PC-9 (cell line): ENCODE measurements around the gene TBCC. TPM values are rescaled to one million over a fixed set of nuclear protein-coding genes. Genes with fewer than 3 reads are reported as not detected.
"Not testable (repeated sequence)": the region's sequence is repeated elsewhere in the genome, so short reads cannot be mapped to it uniquely, and the experiment has no call there.

Source experiments
- BruUV-seq: library from RNA; stranded (reverse); fragments of 400-500 nt; replicated peaks from 2 replicates; lab custom pipeline; 2021; lab: Mats Ljungman, UMichigan
- CTCF ChIA-PET: fragments of 300-600 bp; sonication (Branson Sonifier 250); formaldehyde crosslinking; loops from one replicate; lab custom pipeline; 2022; ENCODE audit warnings: antibody characterized with exemption; lab: Charles Lee
- POLR2A ChIA-PET: fragments of 300-600 bp; sonication (Branson Sonifier 250); formaldehyde crosslinking; loops from one replicate; lab custom pipeline; 2022; ENCODE audit warnings: antibody characterized with exemption; ENCODE audit not compliant: unreplicated experiment; lab: Charles Lee
- DNase-seq, 2 experiments: peaks; one replicate each; pipeline versions ENCODE4 v3.0.0 to v3.0.0-alpha.2; 2015 to 2022; ENCODE audit warnings: mixed read lengths in 1 of 2
- H2AFZ ChIP-seq: fragments of 200-600 bp; sonication (generic); 2 replicates; pipeline ENCODE4 v1.8.1; 2017; ENCODE audit warnings: antibody characterized with exemption
- H3F3A ChIP-seq: fragments of 200-600 bp; sonication (generic); 2 replicates; pipeline ENCODE4 v1.8.1; 2017; ENCODE audit warnings: antibody characterized with exemption, mild to moderate bottlenecking, low read depth; ENCODE audit not compliant: insufficient read depth
- H3K27ac ChIP-seq: fragments of 200-600 bp; sonication (generic); 2 replicates; pipeline ENCODE4 v1.6.1; 2016; ENCODE audit warnings: mixed run types
- H3K27me3 ChIP-seq: fragments of 200-600 bp; sonication (generic); 2 replicates; pipeline ENCODE4 v1.6.1; 2016; ENCODE audit warnings: low read depth, mixed run types; ENCODE audit not compliant: insufficient read depth
- H3K36me3 ChIP-seq: fragments of 200-600 bp; sonication (generic); 2 replicates; pipeline ENCODE4 v1.6.1; 2016; ENCODE audit warnings: low read depth, mixed run types
- H3K4me1 ChIP-seq: fragments of 200-600 bp; sonication (generic); replicated peaks from 2 replicates; pipeline ENCODE4 v1.6.1; 2016; ENCODE audit warnings: mixed run types; ENCODE audit not compliant: insufficient read depth
- H3K4me2 ChIP-seq: fragments of 200-600 bp; sonication (generic); 2 replicates; pipeline ENCODE4 v1.6.1; 2017; ENCODE audit warnings: mixed run types
- H3K4me3 ChIP-seq: fragments of 200-600 bp; sonication (generic); 2 replicates; pipeline ENCODE4 v1.6.1; 2016; ENCODE audit warnings: mixed run types
- H3K79me2 ChIP-seq: fragments of 200-600 bp; sonication (generic); 2 replicates; pipeline ENCODE4 v1.6.1; 2017; ENCODE audit warnings: low read depth, mixed run types
- H3K9me2 ChIP-seq: fragments of 200-600 bp; sonication (generic); 2 replicates; pipeline ENCODE4 v1.8.1; 2017; ENCODE audit warnings: mild to moderate bottlenecking; ENCODE audit not compliant: insufficient read depth
- H3K9me3 ChIP-seq: fragments of 200-600 bp; sonication (generic); 2 replicates; pipeline ENCODE4 v1.8.1; 2016; ENCODE audit warnings: low read depth; ENCODE audit not compliant: insufficient read depth
- H4K20me1 ChIP-seq: fragments of 200-600 bp; sonication (generic); 2 replicates; pipeline ENCODE4 v1.8.1; 2017; ENCODE audit not compliant: insufficient read depth
- EZH2 ChIP-seq: fragments of 200-600 bp; sonication (generic); IDR thresholded peaks from 2 replicates; pipeline ENCODE4 v1.8.0; 2017; ENCODE audit warnings: antibody characterized with exemption, low read depth
- intact Hi-C: fragments of 100-400 bp; cut with micrococcal nuclease; formaldehyde crosslinking; loops from one replicate; pipeline ENCODE4 v1.10.0; 2022; ENCODE audit not compliant: unreplicated experiment
- total RNA-seq: library from RNA; stranded (reverse); gene quantifications from 2 replicates; pipeline ENCODE4 v1.2.3, GENCODE V29; 2021
- TF ChIP-seq, protein P1 (sequence below): fragments of 200-600 bp; sonication (generic); conservative IDR thresholded peaks from 2 replicates; pipeline ENCODE4 v1.6.1; 2017; ENCODE audit warnings: mixed run types, antibody characterized with exemption, mild to moderate bottlenecking, moderate library complexity

TBCC gene
- total RNA-seq, 1 experiment from 2014 or later, result 12.3 TPM

DNA sequence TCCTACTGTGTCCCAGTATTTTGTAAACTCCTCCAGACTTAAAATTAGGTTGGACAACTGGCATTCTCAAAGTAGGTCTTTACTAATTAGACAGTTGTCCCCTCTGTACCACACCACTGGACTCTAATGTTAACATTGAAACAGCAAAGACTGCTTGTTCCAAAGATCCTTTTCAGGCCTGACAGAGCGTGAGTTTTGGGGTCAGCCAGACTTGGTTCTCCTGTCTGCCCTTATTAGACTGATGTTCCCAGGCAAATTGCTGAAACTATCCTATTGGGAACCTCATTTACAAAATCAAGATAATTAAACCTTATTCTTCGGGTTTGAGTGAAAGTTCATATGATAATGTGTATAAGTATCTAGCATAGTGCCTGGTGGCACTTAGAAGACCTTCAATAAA lies 32.2 kb upstream of the TBCC start:
- peaks cover 8% of the 10 kb centered on the region for H3K79me2 ChIP-seq
- no peaks in the 10 kb centered on the region for H3K27me3 ChIP-seq
- TF ChIP-seq, protein P1, sequence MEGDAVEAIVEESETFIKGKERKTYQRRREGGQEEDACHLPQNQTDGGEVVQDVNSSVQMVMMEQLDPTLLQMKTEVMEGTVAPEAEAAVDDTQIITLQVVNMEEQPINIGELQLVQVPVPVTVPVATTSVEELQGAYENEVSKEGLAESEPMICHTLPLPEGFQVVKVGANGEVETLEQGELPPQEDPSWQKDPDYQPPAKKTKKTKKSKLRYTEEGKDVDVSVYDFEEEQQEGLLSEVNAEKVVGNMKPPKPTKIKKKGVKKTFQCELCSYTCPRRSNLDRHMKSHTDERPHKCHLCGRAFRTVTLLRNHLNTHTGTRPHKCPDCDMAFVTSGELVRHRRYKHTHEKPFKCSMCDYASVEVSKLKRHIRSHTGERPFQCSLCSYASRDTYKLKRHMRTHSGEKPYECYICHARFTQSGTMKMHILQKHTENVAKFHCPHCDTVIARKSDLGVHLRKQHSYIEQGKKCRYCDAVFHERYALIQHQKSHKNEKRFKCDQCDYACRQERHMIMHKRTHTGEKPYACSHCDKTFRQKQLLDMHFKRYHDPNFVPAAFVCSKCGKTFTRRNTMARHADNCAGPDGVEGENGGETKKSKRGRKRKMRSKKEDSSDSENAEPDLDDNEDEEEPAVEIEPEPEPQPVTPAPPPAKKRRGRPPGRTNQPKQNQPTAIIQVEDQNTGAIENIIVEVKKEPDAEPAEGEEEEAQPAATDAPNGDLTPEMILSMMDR, result no peak
- no peak for TF ChIP-seq EZH2
- no peaks in the 10 kb centered on the region for H3K9me2 ChIP-seq
- H2AFZ ChIP-seq, result no peak overlapping the region
- H3K27ac ChIP-seq, result no peak overlapping the region
- peaks cover 32% of the 10 kb centered on the region for H3F3A ChIP-seq
- BruUV-seq, result no TSS peak
- peaks cover 29% of the 10 kb centered on the region for H3K4me1 ChIP-seq
- no peaks in the 10 kb centered on the region for H4K20me1 ChIP-seq
- ChIA-PET CTCF (no interaction called here), POLR2A (no interaction called here)
- no peak overlapping the region for H3K4me2 ChIP-seq
- DNase-seq, result no peak
- H3K4me3 ChIP-seq, result no peak overlapping the region
- intact Hi-C loops, result no loop called here
- no peaks in the 10 kb centered on the region for H3K9me3 ChIP-seq
- no peaks in the 10 kb centered on the region for H3K36me3 ChIP-seq

DNA sequence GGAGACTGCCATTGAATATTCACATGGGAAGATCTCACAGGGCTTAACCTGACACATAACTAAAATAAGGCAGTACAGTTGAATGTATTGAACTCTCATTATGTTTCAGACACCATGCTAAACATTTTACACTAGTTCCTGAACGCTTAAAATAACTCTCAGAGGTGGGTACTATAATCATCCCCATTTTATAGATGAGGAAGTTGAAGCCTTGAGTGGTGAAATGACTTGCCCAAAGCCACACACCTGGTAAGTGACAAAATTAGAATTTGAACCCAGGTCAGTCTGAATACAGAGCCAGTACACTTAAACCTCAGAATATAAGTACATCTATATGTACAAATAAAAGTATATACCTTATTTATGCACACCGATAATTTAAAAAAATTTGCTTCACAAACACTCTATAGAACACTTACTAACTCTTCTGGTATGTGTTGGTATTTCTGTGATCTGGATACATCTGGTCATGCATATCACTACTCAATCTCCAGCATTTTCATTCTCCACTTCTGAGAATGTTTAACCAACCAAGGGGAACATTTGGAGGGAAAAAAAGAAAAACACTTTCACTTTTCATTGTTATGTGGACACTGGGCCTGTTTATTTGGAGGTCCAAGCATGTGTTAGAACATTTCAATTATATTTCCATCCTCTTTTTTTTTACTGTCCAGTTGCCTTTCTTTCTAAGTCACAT lies 31.4 kb upstream of the TBCC start:
- Histone ChIP-seq H3K79me2 (peaks cover 8% of the 10 kb centered on the region; the same call in 1 of the 2 replicates), H3K27ac (no peak overlapping the region), H2AFZ (no peak overlapping the region), H3K27me3 (no peaks in the 10 kb centered on the region), H3K9me3 (no peaks in the 10 kb centered on the region; the same call in 1 of the 2 replicates), H3K9me2 (no peaks in the 10 kb centered on the region), H3K4me1 (peaks cover 29% of the 10 kb centered on the region), H4K20me1 (no peaks in the 10 kb centered on the region), H3K4me3 (no peak overlapping the region), H3F3A (peaks cover 32% of the 10 kb centered on the region), H3K4me2 (no peak overlapping the region), H3K36me3 (no peaks in the 10 kb centered on the region)
- BruUV-seq, result no TSS peak
- DNase-seq, result peak in 1 of 2 experiments; percentile 59
- TF ChIP-seq EZH2, result no peak
- TF ChIP-seq, protein P1, result no peak
- ChIA-PET POLR2A (no interaction called here), CTCF (no interaction called here)
- intact Hi-C loops, result no loop called here

DNA sequence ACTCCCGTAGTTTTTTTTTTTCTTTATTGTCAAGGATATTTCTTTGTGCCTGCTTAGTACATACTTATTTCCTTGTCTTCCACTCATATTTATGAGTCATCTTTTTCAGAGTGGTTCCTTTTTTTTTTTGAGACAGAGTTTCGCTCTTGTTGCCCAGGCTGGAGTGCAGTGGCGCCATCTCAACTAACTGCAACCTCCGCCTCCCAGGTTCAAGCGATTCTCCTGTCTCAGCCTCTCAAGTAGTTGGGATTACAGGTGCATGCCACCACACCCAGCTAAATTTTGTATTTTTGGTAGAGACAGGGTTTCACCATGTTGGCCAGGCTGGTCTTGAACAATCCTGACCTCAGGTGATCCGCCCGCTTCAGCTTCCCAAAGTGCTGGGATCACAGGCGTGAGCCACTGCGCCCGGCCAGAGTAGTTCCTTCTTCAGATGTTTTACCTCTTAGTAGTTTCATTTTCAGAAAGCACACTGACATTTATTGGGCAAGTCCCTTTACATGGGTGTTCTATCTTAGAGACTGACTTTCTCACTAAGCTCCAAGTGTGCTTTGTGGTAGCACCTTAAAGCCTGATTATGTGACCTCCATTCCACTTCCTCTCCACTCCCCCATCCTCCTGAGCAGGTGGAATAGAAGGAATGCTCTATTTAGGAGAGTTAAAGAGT lies 29.1 kb upstream of the TBCC start:
- H2AFZ ChIP-seq, H3K4me3 ChIP-seq, BruUV-seq, DNase-seq, H3K27me3 ChIP-seq, H3K9me3 ChIP-seq, H3K4me2 ChIP-seq, intact Hi-C loops, H3K36me3 ChIP-seq, H3K9me2 ChIP-seq, CTCF ChIA-PET, H3K79me2 ChIP-seq, H4K20me1 ChIP-seq: not testable (repeated sequence)
- peaks cover 20% of the 10 kb centered on the region for H3F3A ChIP-seq
- POLR2A ChIA-PET, result interaction anchor here (0.7 kb wide), 1 partner anchor 29 kb away, joined by 7 read pairs; the partner anchor contains the start of gene TBCC
- peaks cover 14% of the 10 kb centered on the region for H3K4me1 ChIP-seq
- peak overlapping the region; percentile 32; the same call in 1 of the 2 replicates for H3K27ac ChIP-seq
